IMR-90 (cell line): ENCODE measurements around the gene BCAR1. TPM values are rescaled to one million over a fixed set of nuclear protein-coding genes. Genes with fewer than 3 reads are reported as not detected.
A peak's percentile ranks its signal among the peaks of the same experiment; 100 is the strongest.

ENCODE experiments used
- ATAC-seq: fragments of 200-7000 bp; cut with Tn5 transposase; 2 replicates; pipeline ENCODE4 v1.9.1; 2020; ENCODE audit warnings: low read depth, mild to moderate bottlenecking, moderate library complexity
- BruUV-seq: library from RNA; stranded (reverse); fragments of 400-500 nt; replicated peaks from 2 replicates; lab custom pipeline; 2021; lab: Mats Ljungman, UMichigan
- CTCF ChIA-PET: fragments of 300-600 bp; formaldehyde crosslinking; extraction: SDS; loops from one replicate; lab custom pipeline; 2021; ENCODE audit warnings: antibody characterized with exemption; lab: Yijun Ruan, JAX
- POLR2A ChIA-PET: fragments of 300-600 bp; sonication (Branson Sonifier 250); formaldehyde crosslinking; loops from one replicate; lab custom pipeline; 2022; ENCODE audit warnings: antibody characterized with exemption; ENCODE audit not compliant: unreplicated experiment; lab: Charles Lee
- DNase-seq: peaks from one replicate; pipeline ENCODE4 v3.0.0; 2013
- H2AFZ ChIP-seq: replicated peaks from 2 replicates; pipeline ENCODE3; 2013; ENCODE audit warnings: low read length, mild to moderate bottlenecking; ENCODE audit not compliant: poor library complexity
- H2AK5ac ChIP-seq: 2 replicates; pipeline ENCODE4 v1.6.1; 2013; ENCODE audit warnings: low read depth, low read length, inconsistent platforms
- H2AK9ac ChIP-seq: replicated peaks from 2 replicates; pipeline ENCODE3; 2013; ENCODE audit warnings: mild to moderate bottlenecking, low read depth, low read length, moderate library complexity; ENCODE audit not compliant: poor library complexity
- H2BK120ac ChIP-seq: 2 replicates; pipeline ENCODE4 v1.6.1; 2013; ENCODE audit warnings: low read depth, low read length, inconsistent platforms
- H2BK15ac ChIP-seq: 3 replicates; pipeline ENCODE4 v1.6.1; 2013; ENCODE audit warnings: low read depth, low read length, inconsistent platforms
- H2BK20ac ChIP-seq: 2 replicates; pipeline ENCODE4 v1.6.1; 2013; ENCODE audit warnings: low read depth, mild to moderate bottlenecking, inconsistent platforms, low read length, moderate library complexity
- H2BK5ac ChIP-seq: 2 replicates; pipeline ENCODE4 v1.6.1; 2013; ENCODE audit warnings: mild to moderate bottlenecking, low read depth, low read length, inconsistent platforms; ENCODE audit not compliant: poor library complexity, severe bottlenecking
- H3K14ac ChIP-seq: replicated peaks from 2 replicates; pipeline ENCODE4 v1.6.1; 2013; ENCODE audit warnings: low read depth, low read length, inconsistent platforms
- H3K18ac ChIP-seq: 2 replicates; pipeline ENCODE4 v1.6.1; 2013; ENCODE audit warnings: low read depth, low read length, control low read depth
- H3K23ac ChIP-seq: 2 replicates; pipeline ENCODE4 v1.6.1; 2013; ENCODE audit warnings: low read depth, low read length, inconsistent platforms
- H3K27ac ChIP-seq: 2 replicates; pipeline ENCODE4 v1.5.1; 2013; ENCODE audit warnings: mild to moderate bottlenecking, control low read depth, low read length; ENCODE audit not compliant: insufficient read depth
- H3K27me3 ChIP-seq: 2 replicates; pipeline ENCODE4 v1.6.1; 2013; ENCODE audit warnings: low read length; ENCODE audit not compliant: control insufficient read depth, insufficient read depth
- H3K36me3 ChIP-seq: 2 replicates; pipeline ENCODE4 v1.6.1; 2013; ENCODE audit warnings: low read length, mixed read lengths; ENCODE audit not compliant: control insufficient read depth, insufficient read depth
- H3K4ac ChIP-seq: 2 replicates; pipeline ENCODE4 v1.6.1; 2013; ENCODE audit warnings: low read depth, low read length, inconsistent platforms
- H3K4me1 ChIP-seq: 2 replicates; pipeline ENCODE4 v1.6.1; 2013; ENCODE audit warnings: low read length, mixed read lengths; ENCODE audit not compliant: control insufficient read depth, insufficient read depth
- H3K4me2 ChIP-seq: 2 replicates; pipeline ENCODE4 v1.6.1; 2013; ENCODE audit warnings: low read depth, mild to moderate bottlenecking, control low read depth, low read length, moderate library complexity
- H3K4me3 ChIP-seq: 2 replicates; pipeline ENCODE4 v1.5.1; 2013; ENCODE audit warnings: low read depth, mild to moderate bottlenecking, control low read depth, low read length, moderate library complexity; ENCODE audit not compliant: insufficient read depth
- H3K56ac ChIP-seq: 2 replicates; pipeline ENCODE4 v1.6.1; 2013; ENCODE audit warnings: low read length, inconsistent platforms; ENCODE audit not compliant: insufficient read depth; ENCODE audit errors: extremely low read depth
- H3K79me1 ChIP-seq, 2 experiments: 2 replicates each; pipeline ENCODE4 v1.6.1; 2013; ENCODE audit warnings: low read length in 2 of 2, inconsistent platforms in 1 of 2, low read depth in 1 of 2
- H3K9ac ChIP-seq: 2 replicates; pipeline ENCODE4 v1.6.1; 2013; ENCODE audit warnings: low read depth, low read length, control low read depth
- H3K9me1 ChIP-seq: 2 replicates; pipeline ENCODE4 v1.6.1; 2013; ENCODE audit warnings: low read length, inconsistent platforms; ENCODE audit not compliant: insufficient read depth
- H3K9me3 ChIP-seq: 2 replicates; pipeline ENCODE4 v1.6.1; 2013; ENCODE audit warnings: low read length; ENCODE audit not compliant: control insufficient read depth, insufficient read depth
- H4K20me1 ChIP-seq: 2 replicates; pipeline ENCODE4 v1.6.1; 2013; ENCODE audit warnings: low read length, inconsistent platforms; ENCODE audit not compliant: insufficient read depth
- H4K5ac ChIP-seq: 2 replicates; pipeline ENCODE4 v1.6.1; 2013; ENCODE audit warnings: mild to moderate bottlenecking, low read depth, low read length, control low read depth
- H4K8ac ChIP-seq, 2 experiments: 2 replicates each; pipeline ENCODE4 v1.6.1; 2013; ENCODE audit warnings: low read depth in 2 of 2, low read length in 2 of 2, control low read depth in 1 of 2, inconsistent platforms in 1 of 2
- H4K91ac ChIP-seq: 2 replicates; pipeline ENCODE4 v1.6.1; 2013; ENCODE audit warnings: low read depth, low read length, inconsistent platforms; ENCODE audit not compliant: insufficient read depth
- CHD1 ChIP-seq: IDR thresholded peaks from 2 replicates; pipeline ENCODE4 v1.6.1; 2012; ENCODE audit warnings: low read depth, low read length, improper control_type of control experiment
- FOS ChIP-seq: fragments of 150-350 bp; IDR thresholded peaks from 2 replicates; pipeline ENCODE4 v1.6.1; 2016; ENCODE audit warnings: low read depth, low read length
- MAFK ChIP-seq: IDR thresholded peaks from 2 replicates; pipeline ENCODE4 v1.6.1; 2012; ENCODE audit warnings: low read depth, low read length, improper control_type of control experiment
- MAZ ChIP-seq: IDR thresholded peaks from 2 replicates; pipeline ENCODE4 v1.6.1; 2012; ENCODE audit warnings: low read depth, mild to moderate bottlenecking, low read length, improper control_type of control experiment, moderate library complexity, borderline replicate concordance
- MXI1 ChIP-seq: IDR thresholded peaks from 2 replicates; pipeline ENCODE4 v1.6.1; 2012; ENCODE audit warnings: low read depth, mild to moderate bottlenecking, low read length, moderate library complexity, borderline replicate concordance
- NFE2L2 ChIP-seq: fragments of 150-350 bp; IDR thresholded peaks from 2 replicates; pipeline ENCODE4 v1.6.1; 2016; ENCODE audit warnings: low read depth, mild to moderate bottlenecking, low read length
- POLR2A ChIP-seq: IDR thresholded peaks from 2 replicates; pipeline ENCODE4 v1.6.1; 2012; ENCODE audit warnings: mild to moderate bottlenecking, low read depth, low read length
- RCOR1 ChIP-seq: IDR thresholded peaks from 2 replicates; pipeline ENCODE4 v1.6.1; 2012; ENCODE audit warnings: mild to moderate bottlenecking, low read length, improper control_type of control experiment; ENCODE audit not compliant: insufficient replicate concordance
- SMC3 ChIP-seq: fragments of 150-350 bp; IDR thresholded peaks from 2 replicates; pipeline ENCODE4 v1.6.1; 2016; ENCODE audit warnings: low read depth, mild to moderate bottlenecking, antibody characterized with exemption, low read length, moderate library complexity
- WGBS, 2 experiments: methylation state at CpG; one replicate each; pipeline versions ENCODE4 v1.1.5 to v1.1.7; 2013; ENCODE audit warnings: missing lambda C conversion rate in 2 of 2; ENCODE audit not compliant: insufficient read length in 1 of 2; ENCODE audit errors: extremely low coverage in 2 of 2; 5-methylcytosine and 5-hydroxymethylcytosine counted together
- dilution Hi-C: fragments of 300-500 bp; cut with HindIII; formaldehyde crosslinking; loops from one replicate; pipeline ENCODE4 v1.14.3; 2018; ENCODE audit warnings: low sequenced_read_pairs; ENCODE audit not compliant: unreplicated experiment
- in situ Hi-C: fragments of 300-500 bp; cut with MboI; formaldehyde crosslinking; loops from 3 replicates; pipeline ENCODE4 v1.14.3; 2019; ENCODE audit warnings: low sequenced_read_pairs, inconsistent platforms, mixed read lengths
- intact Hi-C: fragments of 100-400 bp; cut with micrococcal nuclease; formaldehyde crosslinking; loops from 2 replicates; pipeline ENCODE4 v1.10.0; 2022
- polyA plus RNA-seq, 3 experiments: library from polyadenylated mRNA; depleted of rRNA; stranded (reverse); fragments of >200 nt; gene quantifications; 2 replicates each; pipeline ENCODE4 v1.2.3, GENCODE V29; 2012; ENCODE audit warnings: low replicate concordance in 1 of 3
- total RNA-seq: library from RNA; depleted of rRNA; stranded (reverse); fragments of >200 nt; gene quantifications from 2 replicates; pipeline ENCODE4 v1.2.3, GENCODE V29; 2012
- TF ChIP-seq, protein P1 (sequence below): fragments of 150-350 bp; IDR thresholded peaks from 2 replicates; pipeline ENCODE4 v1.6.1; 2016; ENCODE audit warnings: low read depth, mild to moderate bottlenecking, low read length, moderate library complexity, borderline replicate concordance
- TF ChIP-seq, protein P2 (sequence below): conservative IDR thresholded peaks from 2 replicates; pipeline ENCODE4 v1.5.1; 2012; ENCODE audit warnings: mild to moderate bottlenecking, low read depth, low read length, improper control_type of control experiment

Gene BCAR1
- total and polyA plus RNA-seq, 2 of the 4 experiments (the other 2 are of a cell fraction): 18.1 to 99.4 TPM

- no peak overlapping the region for H2BK120ac ChIP-seq
- H4K20me1 ChIP-seq: no peaks in the 10 kb centered on the region
- dilution Hi-C loops: no loop called here
- in situ Hi-C loops: no loop called here
- no peak overlapping the region for H3K23ac ChIP-seq
- H3K4me2 ChIP-seq: no peak overlapping the region
- H2AK9ac ChIP-seq: no peak overlapping the region
- no peak overlapping the region for H3K27ac ChIP-seq
- H3K56ac ChIP-seq: no peak overlapping the region
- DNase-seq (no peak), ATAC-seq (no peak)
- no peak overlapping the region for H4K91ac ChIP-seq
- H2BK20ac ChIP-seq: no peak overlapping the region
- CTCF ChIA-PET: no interaction called here
- POLR2A ChIA-PET: no interaction called here
- H3K18ac ChIP-seq: no peak overlapping the region
- TF ChIP-seq RCOR1: no peak
- no peak for TF ChIP-seq MAFK
- TF ChIP-seq FOS: no peak
- no peak for TF ChIP-seq POLR2A
- no peak for TF ChIP-seq MAZ
- TF ChIP-seq MXI1: no peak
- TF ChIP-seq CHD1: no peak
- TF ChIP-seq, protein P1, sequence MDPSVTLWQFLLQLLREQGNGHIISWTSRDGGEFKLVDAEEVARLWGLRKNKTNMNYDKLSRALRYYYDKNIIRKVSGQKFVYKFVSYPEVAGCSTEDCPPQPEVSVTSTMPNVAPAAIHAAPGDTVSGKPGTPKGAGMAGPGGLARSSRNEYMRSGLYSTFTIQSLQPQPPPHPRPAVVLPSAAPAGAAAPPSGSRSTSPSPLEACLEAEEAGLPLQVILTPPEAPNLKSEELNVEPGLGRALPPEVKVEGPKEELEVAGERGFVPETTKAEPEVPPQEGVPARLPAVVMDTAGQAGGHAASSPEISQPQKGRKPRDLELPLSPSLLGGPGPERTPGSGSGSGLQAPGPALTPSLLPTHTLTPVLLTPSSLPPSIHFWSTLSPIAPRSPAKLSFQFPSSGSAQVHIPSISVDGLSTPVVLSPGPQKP: no peak
- no peak for TF ChIP-seq NFE2L2
- TF ChIP-seq, protein P2, sequence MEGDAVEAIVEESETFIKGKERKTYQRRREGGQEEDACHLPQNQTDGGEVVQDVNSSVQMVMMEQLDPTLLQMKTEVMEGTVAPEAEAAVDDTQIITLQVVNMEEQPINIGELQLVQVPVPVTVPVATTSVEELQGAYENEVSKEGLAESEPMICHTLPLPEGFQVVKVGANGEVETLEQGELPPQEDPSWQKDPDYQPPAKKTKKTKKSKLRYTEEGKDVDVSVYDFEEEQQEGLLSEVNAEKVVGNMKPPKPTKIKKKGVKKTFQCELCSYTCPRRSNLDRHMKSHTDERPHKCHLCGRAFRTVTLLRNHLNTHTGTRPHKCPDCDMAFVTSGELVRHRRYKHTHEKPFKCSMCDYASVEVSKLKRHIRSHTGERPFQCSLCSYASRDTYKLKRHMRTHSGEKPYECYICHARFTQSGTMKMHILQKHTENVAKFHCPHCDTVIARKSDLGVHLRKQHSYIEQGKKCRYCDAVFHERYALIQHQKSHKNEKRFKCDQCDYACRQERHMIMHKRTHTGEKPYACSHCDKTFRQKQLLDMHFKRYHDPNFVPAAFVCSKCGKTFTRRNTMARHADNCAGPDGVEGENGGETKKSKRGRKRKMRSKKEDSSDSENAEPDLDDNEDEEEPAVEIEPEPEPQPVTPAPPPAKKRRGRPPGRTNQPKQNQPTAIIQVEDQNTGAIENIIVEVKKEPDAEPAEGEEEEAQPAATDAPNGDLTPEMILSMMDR: no peak
- no peak for TF ChIP-seq SMC3
- peaks cover 13% of the 10 kb centered on the region; the same call in 1 of the 2 replicates for H3K27me3 ChIP-seq
- H3K9me1 ChIP-seq: no peaks in the 10 kb centered on the region
- intact Hi-C loops: loop anchor here (10.0 kb wide), 1 partner anchor 432 kb away; the partner anchor contains the start of gene ADAT1
- H3K14ac ChIP-seq: no peak overlapping the region
- H3K9me3 ChIP-seq: no peaks in the 10 kb centered on the region
- no peak overlapping the region for H3K4me3 ChIP-seq
- H3K4me1 ChIP-seq: peaks cover 1% of the 10 kb centered on the region; the same call in 1 of the 2 replicates
- H2AK5ac ChIP-seq: no peak overlapping the region
- no TSS peak for BruUV-seq
- no peaks in the 10 kb centered on the region for H3K79me1 ChIP-seq
- H4K5ac ChIP-seq: no peak overlapping the region
- H2BK5ac ChIP-seq: no peak overlapping the region
- WGBS, 2 experiments: 84% methylated on average over 11 of the region's 21 CpGs; no CpG with 5 or more reads in 1 of the 2 experiments
- H4K8ac ChIP-seq: no peak overlapping the region
- no peak overlapping the region for H3K9ac ChIP-seq
- no peak overlapping the region for H3K4ac ChIP-seq
- H2AFZ ChIP-seq: peak overlapping the region; percentile 8
- H3K36me3 ChIP-seq: no peaks in the 10 kb centered on the region
- no peak overlapping the region for H2BK15ac ChIP-seq
Observed at GRCh38 chr16:75192606-75193264, 58.7 kb downstream of the BCAR1 start.
